Caco-2 (cell line): ENCODE results near the gene FILIP1. TPM values are rescaled to one million over a fixed set of nuclear protein-coding genes. Genes with fewer than 3 reads are reported as not detected.

ENCODE experiments used
- BruUV-seq: library from RNA; stranded (reverse); fragments of 400-500 nt; replicated peaks from 2 replicates; lab custom pipeline; 2021; lab: Mats Ljungman, UMichigan
- CTCF ChIA-PET: fragments of 300-600 bp; sonication (Branson Sonifier 250); formaldehyde crosslinking; loops from one replicate; lab custom pipeline; 2022; ENCODE audit warnings: antibody characterized with exemption; lab: Charles Lee
- POLR2A ChIA-PET: fragments of 300-600 bp; sonication (Branson Sonifier 250); formaldehyde crosslinking; loops from one replicate; lab custom pipeline; 2022; ENCODE audit warnings: antibody characterized with exemption; lab: Charles Lee
- DNase-seq, 2 experiments: peaks; one replicate each; pipeline versions ENCODE4 v3.0.0 to v3.0.0-alpha.2; 2020 to 2022
- H3K27me3 ChIP-seq: replicated peaks from 2 replicates; pipeline ENCODE4 v1.6.0; 2011; ENCODE audit warnings: low read length; ENCODE audit not compliant: control insufficient read depth, insufficient read depth
- H3K36me3 ChIP-seq: 2 replicates; pipeline ENCODE4 v1.5.1; 2011; ENCODE audit warnings: low read length; ENCODE audit not compliant: control insufficient read depth, insufficient read depth
- H3K4me1 ChIP-seq: fragments of 250-450 bp; sonication (Bioruptor Pico); 2 replicates; pipeline ENCODE4 v1.5.1; 2020; ENCODE audit warnings: mild to moderate bottlenecking
- H3K4me3 ChIP-seq: 2 replicates; pipeline ENCODE4 v1.5.1; 2011; ENCODE audit warnings: low read depth, mild to moderate bottlenecking, control low read depth, low read length
- H3K9me3 ChIP-seq: fragments of 250-450 bp; sonication (Bioruptor Pico); 2 replicates; pipeline ENCODE4 v1.5.1; 2020; ENCODE audit warnings: mild to moderate bottlenecking, moderate library complexity
- H3K27ac Mint-ChIP-seq: one replicate; pipeline ENCODE4 v1.8.0; 2022; ENCODE audit warnings: mixed read lengths; ENCODE audit not compliant: unreplicated experiment
- H3K27me3 Mint-ChIP-seq: one replicate; pipeline ENCODE4 v1.8.0; 2022; ENCODE audit warnings: mixed read lengths; ENCODE audit not compliant: insufficient read depth, unreplicated experiment
- H3K36me3 Mint-ChIP-seq: one replicate; pipeline ENCODE4 v1.8.0; 2022; ENCODE audit warnings: mild to moderate bottlenecking, mixed read lengths; ENCODE audit not compliant: insufficient read depth, unreplicated experiment
- H3K4me1 Mint-ChIP-seq: one replicate; pipeline ENCODE4 v1.8.0; 2022; ENCODE audit warnings: low read depth, mixed read lengths; ENCODE audit not compliant: unreplicated experiment
- H3K4me3 Mint-ChIP-seq: one replicate; pipeline ENCODE4 v1.8.0; 2022; ENCODE audit warnings: mild to moderate bottlenecking, moderate library complexity, mixed read lengths; ENCODE audit not compliant: unreplicated experiment
- H3K9me3 Mint-ChIP-seq: one replicate; pipeline ENCODE4 v1.8.0; 2022; ENCODE audit warnings: mixed read lengths; ENCODE audit not compliant: unreplicated experiment
- CTCF ChIP-seq, 2 experiments: fragments of 200-600 bp in 1 of 2; IDR thresholded peaks; 1 replicate in 1 of 2; 2 replicates in 1 of 2; pipeline versions ENCODE4 v1.5.1 to v1.8.0; 2011 to 2022; ENCODE audit warnings: antibody characterized with exemption in 1 of 2, control low read depth in 1 of 2, inconsistent platforms in 1 of 2, low read depth in 1 of 2, low read length in 1 of 2, mild to moderate bottlenecking in 1 of 2, moderate library complexity in 1 of 2; ENCODE audit not compliant: insufficient read depth in 1 of 2, severe bottlenecking in 1 of 2, unreplicated experiment in 1 of 2
- intact Hi-C: fragments of 100-400 bp; cut with micrococcal nuclease; formaldehyde crosslinking; loops from one replicate; pipeline ENCODE4 v1.10.0; 2022; ENCODE audit not compliant: unreplicated experiment
- total RNA-seq: library from RNA; stranded (reverse); gene quantifications from 2 replicates; pipeline ENCODE4 v1.2.3, GENCODE V29; 2022

The FILIP1 gene
- total RNA-seq, 1 experiment from 2014 or later, result 0.07 TPM

- no peak overlapping the region for H3K4me3 ChIP-seq
- H3K27me3 ChIP-seq, result no peaks in the 10 kb centered on the region
- H3K9me3 Mint-ChIP-seq, result no peaks in the 10 kb centered on the region
- no peak overlapping the region for H3K4me3 Mint-ChIP-seq
- H3K4me1 ChIP-seq, result no peaks in the 10 kb centered on the region
- no TSS peak for BruUV-seq
- intact Hi-C loops, result no loop called here
- POLR2A ChIA-PET, result no interaction called here
- peaks cover 10% of the 10 kb centered on the region; the same call in 1 of the 2 replicates for H3K9me3 ChIP-seq
- H3K27ac Mint-ChIP-seq, result no peak overlapping the region
- CTCF ChIA-PET, result no interaction called here
- TF ChIP-seq CTCF (IDR thresholded peaks at IDR 0.05; ENCODE audit: insufficient read depth in 1 of 2, low read depth in 1 of 2, low read length in 1 of 2, severe bottlenecking in 1 of 2, unreplicated experiment in 1 of 2), result no peak
- no peak for DNase-seq
- H3K36me3 Mint-ChIP-seq, result no peaks in the 10 kb centered on the region
- peaks cover 6% of the 10 kb centered on the region for H3K27me3 Mint-ChIP-seq
- H3K36me3 ChIP-seq, result no peaks in the 10 kb centered on the region
- H3K4me1 Mint-ChIP-seq, result no peaks in the 10 kb centered on the region
Observed at GRCh38 chr6:75466636-75467035, 27.0 kb downstream of the FILIP1 start.

- Mint-ChIP-seq H3K4me3 (no peak overlapping the region), H3K9me3 (no peaks in the 10 kb centered on the region), H3K36me3 (no peaks in the 10 kb centered on the region), H3K27ac (no peak overlapping the region), H3K4me1 (no peaks in the 10 kb centered on the region), H3K27me3 (peaks cover 5% of the 10 kb centered on the region)
- no peak for TF ChIP-seq CTCF (IDR thresholded peaks at IDR 0.05; ENCODE audit: insufficient read depth in 1 of 2, low read depth in 1 of 2, low read length in 1 of 2, severe bottlenecking in 1 of 2, unreplicated experiment in 1 of 2)
- DNase-seq, result no peak
- Histone ChIP-seq H3K27me3 (no peaks in the 10 kb centered on the region), H3K9me3 (peaks cover 6% of the 10 kb centered on the region; the same call in 1 of the 2 replicates), H3K4me1 (no peaks in the 10 kb centered on the region), H3K36me3 (no peaks in the 10 kb centered on the region), H3K4me3 (no peak overlapping the region)
- intact Hi-C loops, result no loop called here
- BruUV-seq, result no TSS peak
- POLR2A ChIA-PET, result no interaction called here
- CTCF ChIA-PET, result no interaction called here
Observed at GRCh38 chr6:75463908-75464307, 29.7 kb downstream of the FILIP1 start.

DNA sequence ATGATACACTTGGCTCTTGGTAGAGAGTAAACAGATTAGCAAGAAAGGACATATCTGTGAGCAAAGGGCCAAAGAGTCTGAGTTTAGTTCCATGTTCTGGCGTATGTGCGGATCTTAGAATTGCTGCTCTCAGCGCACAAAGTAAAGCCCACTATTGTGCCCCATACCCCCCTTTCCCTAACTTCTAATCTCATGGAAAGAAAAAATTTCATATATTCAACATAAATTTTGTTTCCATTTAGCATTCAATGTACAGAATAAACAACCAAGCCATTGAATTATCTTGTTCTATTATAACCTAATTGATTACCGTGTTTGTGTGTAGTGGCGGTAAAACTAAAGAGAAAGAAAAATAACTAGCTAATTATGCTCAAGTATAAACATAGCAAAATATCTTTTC, 30.5 kb downstream of the FILIP1 start:
- POLR2A ChIA-PET, result no interaction called here

More for the DNA sequence above, 30.5 kb downstream of the FILIP1 start:
- no peak for TF ChIP-seq CTCF (IDR thresholded peaks at IDR 0.05; ENCODE audit: insufficient read depth in 1 of 2, low read depth in 1 of 2, low read length in 1 of 2, severe bottlenecking in 1 of 2, unreplicated experiment in 1 of 2)
- CTCF ChIA-PET, result no interaction called here
- Mint-ChIP-seq H3K27me3 (peaks cover 5% of the 10 kb centered on the region), H3K9me3 (no peaks in the 10 kb centered on the region), H3K27ac (no peak overlapping the region), H3K4me3 (no peak overlapping the region), H3K4me1 (no peaks in the 10 kb centered on the region), H3K36me3 (no peaks in the 10 kb centered on the region)
- BruUV-seq, result no TSS peak
- Histone ChIP-seq H3K27me3 (no peaks in the 10 kb centered on the region), H3K36me3 (no peaks in the 10 kb centered on the region), H3K9me3 (no peaks in the 10 kb centered on the region), H3K4me3 (no peak overlapping the region), H3K4me1 (no peaks in the 10 kb centered on the region)
- no peak for DNase-seq
- intact Hi-C loops, result no loop called here
